Brain microvascular endothelial cell (primary cell): ENCODE data around the gene EXOC1.
"Not testable (repeated sequence)": the region's sequence is repeated elsewhere in the genome, so short reads cannot be mapped to it uniquely, and the experiment has no call there.

ENCODE experiments used
- DNase-seq: peaks from one replicate; pipeline ENCODE4 v3.0.0-alpha.2; 2020
- H3K27ac ChIP-seq: fragments of 250-450 bp; sonication (Bioruptor Pico); 2 replicates; pipeline ENCODE4 v1.5.1; 2020; ENCODE audit warnings: mild to moderate bottlenecking, moderate library complexity
- H3K27me3 ChIP-seq: fragments of 250-450 bp; sonication (Bioruptor Pico); replicated peaks from 2 replicates; pipeline ENCODE4 v1.5.1; 2020; ENCODE audit warnings: mild to moderate bottlenecking
- H3K36me3 ChIP-seq: fragments of 250-450 bp; sonication (Bioruptor Pico); replicated peaks from 2 replicates; pipeline ENCODE4 v1.5.1; 2020; ENCODE audit warnings: mild to moderate bottlenecking
- H3K4me3 ChIP-seq: 2 replicates; pipeline ENCODE4 v1.5.1; 2011; ENCODE audit warnings: low read depth, mild to moderate bottlenecking, control low read depth, low read length, moderate library complexity
- in situ Hi-C: cut with HindIII; loops from 2 replicates; pipeline ENCODE4 v1.10.0; 2017; ENCODE audit warnings: low sequenced_read_pairs, low pct_ligation_motif_present
- TF ChIP-seq, protein P1 (sequence below): IDR thresholded peaks from 2 replicates; pipeline ENCODE4 v1.5.1; 2011; ENCODE audit warnings: low read depth, mild to moderate bottlenecking, moderate library complexity, low read length, control low read depth, inconsistent platforms; ENCODE audit errors: missing control alignments

Gene EXOC1

GRCh38 chr4:55933611-55934010 is 80.2 kb downstream of the EXOC1 start:
- H3K27me3 ChIP-seq: no peaks in the 10 kb centered on the region
- DNase-seq: no peak
- in situ Hi-C loops: no loop called here
- TF ChIP-seq, protein P1, sequence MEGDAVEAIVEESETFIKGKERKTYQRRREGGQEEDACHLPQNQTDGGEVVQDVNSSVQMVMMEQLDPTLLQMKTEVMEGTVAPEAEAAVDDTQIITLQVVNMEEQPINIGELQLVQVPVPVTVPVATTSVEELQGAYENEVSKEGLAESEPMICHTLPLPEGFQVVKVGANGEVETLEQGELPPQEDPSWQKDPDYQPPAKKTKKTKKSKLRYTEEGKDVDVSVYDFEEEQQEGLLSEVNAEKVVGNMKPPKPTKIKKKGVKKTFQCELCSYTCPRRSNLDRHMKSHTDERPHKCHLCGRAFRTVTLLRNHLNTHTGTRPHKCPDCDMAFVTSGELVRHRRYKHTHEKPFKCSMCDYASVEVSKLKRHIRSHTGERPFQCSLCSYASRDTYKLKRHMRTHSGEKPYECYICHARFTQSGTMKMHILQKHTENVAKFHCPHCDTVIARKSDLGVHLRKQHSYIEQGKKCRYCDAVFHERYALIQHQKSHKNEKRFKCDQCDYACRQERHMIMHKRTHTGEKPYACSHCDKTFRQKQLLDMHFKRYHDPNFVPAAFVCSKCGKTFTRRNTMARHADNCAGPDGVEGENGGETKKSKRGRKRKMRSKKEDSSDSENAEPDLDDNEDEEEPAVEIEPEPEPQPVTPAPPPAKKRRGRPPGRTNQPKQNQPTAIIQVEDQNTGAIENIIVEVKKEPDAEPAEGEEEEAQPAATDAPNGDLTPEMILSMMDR: no peak
- H3K4me3 ChIP-seq: no peak overlapping the region
- H3K27ac ChIP-seq: no peak overlapping the region
- H3K36me3 ChIP-seq: no peaks in the 10 kb centered on the region

- H3K27ac ChIP-seq, H3K4me3 ChIP-seq, H3K36me3 ChIP-seq, in situ Hi-C loops, DNase-seq, H3K27me3 ChIP-seq: not testable (repeated sequence)
These were observed 82.5 kb downstream of the EXOC1 start for GRCh38 chr4:55935907-55936306.

- TF ChIP-seq, protein P1: no peak
- no peak for DNase-seq
- Histone ChIP-seq H3K27me3 (no peaks in the 10 kb centered on the region), H3K27ac (no peak overlapping the region), H3K4me3 (no peak overlapping the region), H3K36me3 (no peaks in the 10 kb centered on the region)
- in situ Hi-C loops: no loop called here
These were observed 85.0 kb downstream of the EXOC1 start for GRCh38 chr4:55938481-55938880.

- Histone ChIP-seq H3K36me3 (no peaks in the 10 kb centered on the region), H3K27ac (no peak overlapping the region), H3K27me3 (no peaks in the 10 kb centered on the region), H3K4me3 (no peak overlapping the region)
- in situ Hi-C loops: no loop called here
- DNase-seq: no peak
- TF ChIP-seq, protein P1: no peak
These were observed 86.0 kb downstream of the EXOC1 start for GRCh38 chr4:55939421-55939820.

GRCh38 chr4:55941881-55942396 is 88.5 kb downstream of the EXOC1 start:
- H3K4me3 ChIP-seq: no peak overlapping the region
- no peak overlapping the region for H3K27ac ChIP-seq
- TF ChIP-seq, protein P1: no peak
- no peaks in the 10 kb centered on the region for H3K27me3 ChIP-seq
- in situ Hi-C loops: no loop called here
- DNase-seq: no peak
- H3K36me3 ChIP-seq: no peaks in the 10 kb centered on the region

- peak; percentile 6 for DNase-seq
These were observed 93.9 kb downstream of the EXOC1 start for GRCh38 chr4:55947254-55947882.

More at GRCh38 chr4:55947254-55947882, 93.9 kb downstream of the EXOC1 start:
- in situ Hi-C loops: no loop called here
- Histone ChIP-seq H3K36me3 (peaks cover 1% of the 10 kb centered on the region), H3K27me3 (no peaks in the 10 kb centered on the region), H3K4me3 (peak overlapping the region; percentile 82), H3K27ac (peak overlapping the region; percentile 82)
- TF ChIP-seq, protein P1: no peak
